Measurements from ENCODE around the gene PEPD.

PEPD gene

GRCh38 chr19:33503030-33503429 lies 18.6 kb downstream of the PEPD start:
- H3K4me2 ChIP-seq (ENCODE audit: low read depth, low read length, poor library complexity, severe bottlenecking): no peak overlapping the region
- no peaks in the 10 kb centered on the region for H3K36me3 ChIP-seq (ENCODE audit: low read length)
- H2AFZ ChIP-seq (ENCODE audit: low read depth, low read length, severe bottlenecking): no peak overlapping the region
- H3K9me3 ChIP-seq (ENCODE audit: insufficient read depth, low read length): no peaks in the 10 kb centered on the region
- no peaks in the 10 kb centered on the region for H3K79me2 ChIP-seq (ENCODE audit: insufficient read depth, low read length)
- no peak overlapping the region for H3K9ac ChIP-seq (ENCODE audit: low read length)
- H3K27ac ChIP-seq (ENCODE audit: low read depth, low read length): no peak overlapping the region
- TF ChIP-seq, protein P1, sequence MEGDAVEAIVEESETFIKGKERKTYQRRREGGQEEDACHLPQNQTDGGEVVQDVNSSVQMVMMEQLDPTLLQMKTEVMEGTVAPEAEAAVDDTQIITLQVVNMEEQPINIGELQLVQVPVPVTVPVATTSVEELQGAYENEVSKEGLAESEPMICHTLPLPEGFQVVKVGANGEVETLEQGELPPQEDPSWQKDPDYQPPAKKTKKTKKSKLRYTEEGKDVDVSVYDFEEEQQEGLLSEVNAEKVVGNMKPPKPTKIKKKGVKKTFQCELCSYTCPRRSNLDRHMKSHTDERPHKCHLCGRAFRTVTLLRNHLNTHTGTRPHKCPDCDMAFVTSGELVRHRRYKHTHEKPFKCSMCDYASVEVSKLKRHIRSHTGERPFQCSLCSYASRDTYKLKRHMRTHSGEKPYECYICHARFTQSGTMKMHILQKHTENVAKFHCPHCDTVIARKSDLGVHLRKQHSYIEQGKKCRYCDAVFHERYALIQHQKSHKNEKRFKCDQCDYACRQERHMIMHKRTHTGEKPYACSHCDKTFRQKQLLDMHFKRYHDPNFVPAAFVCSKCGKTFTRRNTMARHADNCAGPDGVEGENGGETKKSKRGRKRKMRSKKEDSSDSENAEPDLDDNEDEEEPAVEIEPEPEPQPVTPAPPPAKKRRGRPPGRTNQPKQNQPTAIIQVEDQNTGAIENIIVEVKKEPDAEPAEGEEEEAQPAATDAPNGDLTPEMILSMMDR (IDR thresholded peaks at IDR 0.05; ENCODE audit: insufficient read depth, low read length, poor library complexity, severe bottlenecking): no peak
- TF ChIP-seq EZH2phosphoT487 (conservative IDR thresholded peaks at IDR 0.05; ENCODE audit: low read length): no peak
- H3K4me3 ChIP-seq (ENCODE audit: insufficient read depth, low read length, poor library complexity, severe bottlenecking): no peak overlapping the region
- H4K20me1 ChIP-seq (ENCODE audit: low read depth, low read length): no peaks in the 10 kb centered on the region
- no peaks in the 10 kb centered on the region for H3F3A ChIP-seq (ENCODE audit: insufficient read depth)
- H3K27me3 ChIP-seq (ENCODE audit: low read length): no peaks in the 10 kb centered on the region
- H3K9me2 ChIP-seq (replicated peaks; ENCODE audit: insufficient read depth, low read length): no peaks in the 10 kb centered on the region

- H3K4me2 ChIP-seq (ENCODE audit: low read depth, low read length, poor library complexity, severe bottlenecking): no peak overlapping the region
- no peak overlapping the region for H3K27ac ChIP-seq (ENCODE audit: low read depth, low read length)
- no peaks in the 10 kb centered on the region for H3K79me2 ChIP-seq (ENCODE audit: insufficient read depth, low read length)
- TF ChIP-seq, protein P1 (IDR thresholded peaks at IDR 0.05; ENCODE audit: insufficient read depth, low read length, poor library complexity, severe bottlenecking): no peak
- no peak for TF ChIP-seq EZH2phosphoT487 (conservative IDR thresholded peaks at IDR 0.05; ENCODE audit: low read length)
- H3K9me2 ChIP-seq (replicated peaks; ENCODE audit: insufficient read depth, low read length): no peaks in the 10 kb centered on the region
- no peaks in the 10 kb centered on the region for H3K27me3 ChIP-seq (ENCODE audit: low read length)
- H3K36me3 ChIP-seq (ENCODE audit: low read length): no peaks in the 10 kb centered on the region
- no peak overlapping the region for H3K4me3 ChIP-seq (ENCODE audit: insufficient read depth, low read length, poor library complexity, severe bottlenecking)
- H3K9me3 ChIP-seq (ENCODE audit: insufficient read depth, low read length): no peaks in the 10 kb centered on the region
- no peak overlapping the region for H2AFZ ChIP-seq (ENCODE audit: low read depth, low read length, severe bottlenecking)
- H4K20me1 ChIP-seq (ENCODE audit: low read depth, low read length): no peaks in the 10 kb centered on the region
- no peaks in the 10 kb centered on the region for H3F3A ChIP-seq (ENCODE audit: insufficient read depth)
- H3K9ac ChIP-seq (ENCODE audit: low read length): no peak overlapping the region
Measured at GRCh38 chr19:33502521-33502920, 19.1 kb downstream of the PEPD start.

- Histone ChIP-seq H3K9ac (ENCODE audit: low read length) (no peak overlapping the region), H3F3A (ENCODE audit: insufficient read depth) (no peaks in the 10 kb centered on the region), H3K9me3 (ENCODE audit: insufficient read depth, low read length) (no peaks in the 10 kb centered on the region), H3K9me2 (replicated peaks; ENCODE audit: insufficient read depth, low read length) (no peaks in the 10 kb centered on the region), H3K27ac (ENCODE audit: low read depth, low read length) (no peak overlapping the region), H3K79me2 (ENCODE audit: insufficient read depth, low read length) (no peaks in the 10 kb centered on the region), H3K36me3 (ENCODE audit: low read length) (no peaks in the 10 kb centered on the region), H3K27me3 (ENCODE audit: low read length) (no peaks in the 10 kb centered on the region), H3K4me2 (ENCODE audit: low read depth, low read length, poor library complexity, severe bottlenecking) (no peak overlapping the region), H3K4me3 (ENCODE audit: insufficient read depth, low read length, poor library complexity, severe bottlenecking) (no peak overlapping the region), H2AFZ (ENCODE audit: low read depth, low read length, severe bottlenecking) (no peak overlapping the region), H4K20me1 (ENCODE audit: low read depth, low read length) (no peaks in the 10 kb centered on the region)
- TF ChIP-seq EZH2phosphoT487 (conservative IDR thresholded peaks at IDR 0.05; ENCODE audit: low read length): no peak
- TF ChIP-seq, protein P1 (IDR thresholded peaks at IDR 0.05; ENCODE audit: insufficient read depth, low read length, poor library complexity, severe bottlenecking): no peak
Measured at GRCh38 chr19:33501693-33502356, 19.8 kb downstream of the PEPD start.
